HepG2 (cell line): Measurements from ENCODE around the gene SPATS2. TPM values are rescaled to one million over a fixed set of nuclear protein-coding genes. Genes with fewer than 3 reads are reported as not detected.

Source experiments
- FLYWCH1 ChIP-seq: sonication (generic); formaldehyde crosslinking; IDR thresholded peaks from 2 replicates; pipeline ENCODE4 v1.8.1; 2023; ENCODE audit warnings: mild to moderate bottlenecking, missing genetic modification reagents
- KDM2A ChIP-seq: sonication (generic); formaldehyde crosslinking; IDR thresholded peaks from 2 replicates; pipeline ENCODE4 v1.4.0; 2020; ENCODE audit warnings: low read depth, missing genetic modification reagents, borderline replicate concordance
- MTA1 ChIP-seq: sonication (generic); formaldehyde crosslinking; IDR thresholded peaks from 2 replicates; pipeline ENCODE4 v1.4.0; 2020; ENCODE audit warnings: missing genetic modification reagents, mild to moderate bottlenecking, borderline replicate concordance
- NFE2L1 ChIP-seq: sonication (generic); formaldehyde crosslinking; IDR thresholded peaks from 2 replicates; pipeline ENCODE4 v1.4.0; 2020; ENCODE audit warnings: missing genetic modification reagents, mild to moderate bottlenecking, borderline replicate concordance
- PRMT3 ChIP-seq: sonication (generic); formaldehyde crosslinking; IDR thresholded peaks from 2 replicates; pipeline ENCODE4 v1.8.1; 2022; ENCODE audit warnings: low read depth, mild to moderate bottlenecking, moderate library complexity, missing genetic modification reagents, borderline replicate concordance
- SNAPC5 ChIP-seq: sonication (generic); formaldehyde crosslinking; IDR thresholded peaks from 2 replicates; pipeline ENCODE4 v1.8.1; 2023; ENCODE audit warnings: mild to moderate bottlenecking, missing genetic modification reagents, borderline replicate concordance
- STAG1 ChIP-seq: sonication (generic); formaldehyde crosslinking; IDR thresholded peaks from 2 replicates; pipeline ENCODE4 v1.4.0; 2020; ENCODE audit warnings: missing genetic modification reagents
- THRA ChIP-seq: sonication (generic); formaldehyde crosslinking; IDR thresholded peaks from 2 replicates; pipeline ENCODE4 v1.4.0; 2020; ENCODE audit warnings: missing genetic modification reagents, borderline replicate concordance
- WIZ ChIP-seq: sonication (generic); formaldehyde crosslinking; IDR thresholded peaks from 2 replicates; pipeline ENCODE4 v1.5.1; 2020; ENCODE audit warnings: mild to moderate bottlenecking, missing genetic modification reagents
- XRCC5 ChIP-seq: fragments of 200-400 bp; formaldehyde crosslinking; optimal IDR thresholded peaks from 2 replicates; pipeline ENCODE3; 2017; ENCODE audit warnings: mild to moderate bottlenecking, low read length
- ZBTB40 ChIP-seq, 2 experiments: fragments of 450-650 bp in 1 of 2; sonication (generic) in 1 of 2; formaldehyde crosslinking in 1 of 2; IDR thresholded peaks; 2 replicates each; pipeline versions ENCODE4 v1.6.1 to v1.8.0; 2016 to 2022; ENCODE audit warnings: antibody characterized with exemption in 1 of 2, mild to moderate bottlenecking in 1 of 2, missing genetic modification reagents in 1 of 2
- ZNF180 ChIP-seq: sonication (generic); formaldehyde crosslinking; IDR thresholded peaks from 2 replicates; pipeline ENCODE4 v1.4.0; 2020; ENCODE audit warnings: low read depth, missing genetic modification reagents, borderline replicate concordance
- ZNF772 ChIP-seq: sonication (generic); formaldehyde crosslinking; IDR thresholded peaks from 2 replicates; pipeline ENCODE4 v1.5.0; 2020; ENCODE audit warnings: mild to moderate bottlenecking, missing genetic modification reagents
- polyA plus RNA-seq, 8 experiments: library from polyadenylated mRNA; depleted of rRNA in 3 of 8; stranded (reverse) in 7 of 8; unstranded in 1 of 8; fragments of >200 nt; fragmentation: Illumina TruSeq in 4 of 8; extraction: Trizol in 4 of 8; gene quantifications; 2 replicates each; pipeline versions ENCODE4 v1.2.1 to v1.2.3, GENCODE V29; 2011 to 2016; ENCODE audit warnings: low read depth in 4 of 8, missing spikeins in 1 of 8, mixed read lengths in 1 of 8; ENCODE audit not compliant: insufficient read depth in 1 of 8
- total RNA-seq, 5 experiments: library from RNA; depleted of rRNA; stranded (reverse); fragments of >200 nt; fragmentation: Illumina TruSeq; extraction: Trizol; gene quantifications; 2 replicates each; pipeline ENCODE4 v1.2.3, GENCODE V29; 2016; ENCODE audit warnings: low read depth in 1 of 5

The SPATS2 gene
- total and polyA plus RNA-seq, 2 of the 13 experiments (the other 11 are each of a cell fraction or from before 2014, with no cell fraction given): 19.3 to 28.1 TPM

- TF ChIP-seq THRA (CRISPR knock-in tag): no peak
- TF ChIP-seq XRCC5: peak; percentile 69
- 0 out of 2 replicates have a peak, but pooled peaks have one; percentile 15 for TF ChIP-seq ZNF772 (CRISPR knock-in tag)
- TF ChIP-seq SNAPC5 (CRISPR knock-in tag): no peak
- no peak for TF ChIP-seq WIZ (CRISPR knock-in tag)
- TF ChIP-seq FLYWCH1 (CRISPR knock-in tag): no peak
- no peak for TF ChIP-seq ZNF180
- no peak for TF ChIP-seq KDM2A (CRISPR knock-in tag)
- no peak for TF ChIP-seq MTA1 (CRISPR knock-in tag)
- no peak for TF ChIP-seq PRMT3
- TF ChIP-seq ZBTB40 (IDR thresholded peaks at IDR 0.05): peak; percentile 54
- TF ChIP-seq ZBTB40 (CRISPR knock-in tag; IDR thresholded peaks at IDR 0.05): peak; percentile 97
- TF ChIP-seq STAG1 (CRISPR knock-in tag): peak; percentile 81
- TF ChIP-seq NFE2L1 (CRISPR knock-in tag): no peak
Measured at GRCh38 chr12:49331380-49332222, 35.7 kb upstream of the SPATS2 start (continued).
